Body of pancreas (tissue), 4 donors: ENCODE measurements around the gene NDEL1. TPM values are rescaled to one million over a fixed set of nuclear protein-coding genes. Genes with fewer than 3 reads are reported as not detected.

Experiments used
- ATAC-seq: fragments of 150-250 bp; one replicate; pipeline ENCODE4 v1.9.1; 2016
- DNase-seq, 4 donors: peaks; one replicate each; pipeline ENCODE4 v3.0.0-alpha.2; 2019
- H3K27ac ChIP-seq, 4 donors: fragments of 200-600 bp; sonication (generic); 1 replicate in 3 of 4; 2 replicates in 1 of 4; pipeline versions ENCODE4 v1.5.1 to v1.6.1; 2016 to 2019; ENCODE audit warnings: mild to moderate bottlenecking in 1 of 4, mixed read lengths in 1 of 4, moderate library complexity in 1 of 4
- H3K27me3 ChIP-seq, 2 donors: fragments of 200-600 bp; sonication (generic); one replicate each; pipeline ENCODE4 v1.6.0; 2016; ENCODE audit warnings: mild to moderate bottlenecking in 1 of 2
- H3K36me3 ChIP-seq, 2 donors: fragments of 200-600 bp; sonication (generic); replicated peaks in 1 of 2; 2 replicates each; pipeline ENCODE4 v1.5.1; 2016; ENCODE audit warnings: low read depth in 2 of 2; ENCODE audit not compliant: insufficient read depth in 1 of 2
- H3K4me1 ChIP-seq: fragments of 200-600 bp; sonication (generic); one replicate; pipeline ENCODE4 v1.6.0; 2016
- H3K4me3 ChIP-seq, 2 donors: fragments of 200-600 bp; sonication (generic); 1 replicate in 1 of 2; 2 replicates in 1 of 2; pipeline ENCODE4 v1.5.1; 2016 to 2019
- H3K9me3 ChIP-seq, 3 donors: fragments of 200-600 bp; sonication (generic); 1 replicate in 2 of 3; 2 replicates in 1 of 3; pipeline ENCODE4 v1.5.1; 2016
- POLR2A ChIP-seq, 3 donors: fragments of 450-650 bp; IDR thresholded peaks; one replicate each; pipeline ENCODE4 v1.6.1; 2016; ENCODE audit warnings: antibody characterized with exemption in 3 of 3, mild to moderate bottlenecking in 2 of 3
- WGBS, 2 donors: methylation state at CpG; one replicate each; pipeline ENCODE4 v1.1.5; 2017; 5-methylcytosine and 5-hydroxymethylcytosine counted together
- intact Hi-C: fragments of 100-400 bp; cut with DNase I; formaldehyde crosslinking; loops from one replicate; pipeline ENCODE4 v1.15.1; 2023
- total RNA-seq, 2 donors: library from RNA; depleted of rRNA; stranded (reverse); fragments of >200 nt; gene quantifications; one replicate each; pipeline ENCODE4 v1.1.0, GENCODE V29; 2016
- TF ChIP-seq, protein P1 (sequence below), 7 experiments: fragments of 450-650 bp in 4 of 7; fragments of 200-600 bp in 3 of 7; sonication (generic) in 3 of 7; IDR thresholded peaks; one replicate each; pipeline ENCODE4 v1.5.1; 2016 to 2019; ENCODE audit warnings: antibody characterized with exemption in 7 of 7

NDEL1 gene, protein sequence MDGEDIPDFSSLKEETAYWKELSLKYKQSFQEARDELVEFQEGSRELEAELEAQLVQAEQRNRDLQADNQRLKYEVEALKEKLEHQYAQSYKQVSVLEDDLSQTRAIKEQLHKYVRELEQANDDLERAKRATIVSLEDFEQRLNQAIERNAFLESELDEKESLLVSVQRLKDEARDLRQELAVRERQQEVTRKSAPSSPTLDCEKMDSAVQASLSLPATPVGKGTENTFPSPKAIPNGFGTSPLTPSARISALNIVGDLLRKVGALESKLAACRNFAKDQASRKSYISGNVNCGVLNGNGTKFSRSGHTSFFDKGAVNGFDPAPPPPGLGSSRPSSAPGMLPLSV
- total RNA-seq = 10 to 100 TPM; 26.2 to 39.6 TPM

DNA sequence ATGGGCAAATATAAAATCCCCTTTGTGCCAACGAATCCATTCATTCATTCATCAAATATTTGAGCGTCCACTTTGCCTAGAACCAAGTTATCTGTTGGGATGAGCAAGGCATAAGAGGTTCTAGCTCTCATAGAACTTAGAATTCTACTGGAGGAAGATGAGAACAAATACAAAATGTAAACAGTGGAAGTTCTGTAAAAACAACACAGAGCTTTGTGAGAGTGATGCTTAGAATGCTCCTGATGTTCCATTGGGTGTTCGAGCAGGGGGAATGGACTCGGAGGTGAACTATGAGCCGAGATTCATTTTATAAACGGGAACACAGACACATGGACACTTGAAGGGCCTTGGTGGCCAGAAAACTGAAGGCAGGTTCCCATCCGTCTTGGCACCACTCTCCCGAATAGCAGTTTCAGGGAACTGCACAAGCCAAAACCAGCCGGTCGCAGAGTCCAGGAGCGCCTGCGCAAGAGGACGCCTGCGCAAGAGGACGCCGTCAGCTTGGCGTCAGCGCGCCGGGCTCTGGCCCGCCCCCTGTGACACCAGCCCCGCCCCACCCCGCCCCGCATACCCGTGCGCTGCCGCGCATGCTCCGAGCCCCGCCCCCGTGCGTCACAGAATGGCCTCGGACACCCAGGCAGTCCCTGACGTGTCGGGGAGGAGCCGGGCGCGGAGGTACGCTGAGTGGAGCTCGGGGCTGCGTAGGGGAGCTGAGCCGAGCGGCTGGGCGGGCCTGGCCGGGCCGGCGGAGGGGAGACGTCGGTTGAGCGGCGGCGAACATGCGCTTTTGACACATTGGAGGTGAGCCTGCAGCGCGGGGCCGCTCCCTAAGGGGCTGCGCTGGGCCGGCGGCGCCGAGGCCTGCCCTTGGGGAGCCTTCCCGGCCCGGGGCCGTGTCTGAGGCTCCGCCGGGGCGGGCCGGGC, at the start of gene NDEL1:
Gene NDEL1 (plus strand): TSS at position 640 of the 924 bp plus-strand sequence. CDS start 8,388 bp downstream, outside the sequence.
- Histone ChIP-seq H3K9me3 (no peaks in the 10 kb centered on the region), H3K27ac (peak within 1 kb of the TSS; percentile 99 to 100 (median 100)), H3K27me3 (no peaks in the 10 kb centered on the region), H3K4me1 (peaks cover 4% of the 10 kb centered on the region), H3K4me3 (peak within 1 kb of the TSS; percentile 55 to 81), H3K36me3 (peaks cover 0 to 1% of the 10 kb centered on the region in 2 donors)
- WGBS, 2 donors = 5 to 16% methylated on average over 8 to 27 of the region's 68 CpGs
- DNase-seq (peak; percentile 99 to 100 (median 99)), ATAC-seq (peak; percentile 97)
- TF ChIP-seq, protein P1, sequence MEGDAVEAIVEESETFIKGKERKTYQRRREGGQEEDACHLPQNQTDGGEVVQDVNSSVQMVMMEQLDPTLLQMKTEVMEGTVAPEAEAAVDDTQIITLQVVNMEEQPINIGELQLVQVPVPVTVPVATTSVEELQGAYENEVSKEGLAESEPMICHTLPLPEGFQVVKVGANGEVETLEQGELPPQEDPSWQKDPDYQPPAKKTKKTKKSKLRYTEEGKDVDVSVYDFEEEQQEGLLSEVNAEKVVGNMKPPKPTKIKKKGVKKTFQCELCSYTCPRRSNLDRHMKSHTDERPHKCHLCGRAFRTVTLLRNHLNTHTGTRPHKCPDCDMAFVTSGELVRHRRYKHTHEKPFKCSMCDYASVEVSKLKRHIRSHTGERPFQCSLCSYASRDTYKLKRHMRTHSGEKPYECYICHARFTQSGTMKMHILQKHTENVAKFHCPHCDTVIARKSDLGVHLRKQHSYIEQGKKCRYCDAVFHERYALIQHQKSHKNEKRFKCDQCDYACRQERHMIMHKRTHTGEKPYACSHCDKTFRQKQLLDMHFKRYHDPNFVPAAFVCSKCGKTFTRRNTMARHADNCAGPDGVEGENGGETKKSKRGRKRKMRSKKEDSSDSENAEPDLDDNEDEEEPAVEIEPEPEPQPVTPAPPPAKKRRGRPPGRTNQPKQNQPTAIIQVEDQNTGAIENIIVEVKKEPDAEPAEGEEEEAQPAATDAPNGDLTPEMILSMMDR (IDR thresholded peaks at IDR 0.05) = no peak
- TF ChIP-seq POLR2A (IDR thresholded peaks at IDR 0.05) = peak; percentile 99
- intact Hi-C loops = no loop called here

DNA sequence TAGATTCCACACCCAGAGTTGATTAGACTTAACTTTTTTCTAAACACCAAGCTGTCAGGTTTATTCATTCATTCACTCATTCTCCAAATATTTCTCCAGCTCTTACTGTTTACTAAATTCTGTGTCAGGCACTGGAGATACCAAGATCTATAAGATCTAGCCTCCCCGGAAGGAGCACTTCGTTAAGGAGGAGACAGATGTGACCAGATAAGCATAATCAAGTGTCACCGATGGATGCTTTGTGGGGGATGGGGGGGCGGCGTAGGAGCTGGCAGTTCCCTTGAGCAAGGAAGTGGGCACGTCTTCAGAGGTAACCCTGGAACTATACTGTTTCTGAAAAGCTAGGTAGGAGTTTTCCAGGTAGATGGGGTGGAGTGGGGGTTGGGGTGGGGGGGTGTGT, 48.8 kb upstream of the NDEL1 start:
- no peaks in the 10 kb centered on the region for H3K27me3 ChIP-seq
- no peaks in the 10 kb centered on the region for H3K36me3 ChIP-seq
- H3K9me3 ChIP-seq = no peaks in the 10 kb centered on the region
- no peak for ATAC-seq
- TF ChIP-seq POLR2A (IDR thresholded peaks at IDR 0.05) = no peak
- TF ChIP-seq, protein P1 (IDR thresholded peaks at IDR 0.05) = no peak
- H3K4me1 ChIP-seq = peaks cover 12% of the 10 kb centered on the region
- H3K4me3 ChIP-seq = no peak overlapping the region
- H3K27ac ChIP-seq = no peak overlapping the region
- 59 to 64% methylated on average over 6 of the region's 6 CpGs for WGBS, 2 donors
- intact Hi-C loops = no loop called here
- DNase-seq = no peak

DNA sequence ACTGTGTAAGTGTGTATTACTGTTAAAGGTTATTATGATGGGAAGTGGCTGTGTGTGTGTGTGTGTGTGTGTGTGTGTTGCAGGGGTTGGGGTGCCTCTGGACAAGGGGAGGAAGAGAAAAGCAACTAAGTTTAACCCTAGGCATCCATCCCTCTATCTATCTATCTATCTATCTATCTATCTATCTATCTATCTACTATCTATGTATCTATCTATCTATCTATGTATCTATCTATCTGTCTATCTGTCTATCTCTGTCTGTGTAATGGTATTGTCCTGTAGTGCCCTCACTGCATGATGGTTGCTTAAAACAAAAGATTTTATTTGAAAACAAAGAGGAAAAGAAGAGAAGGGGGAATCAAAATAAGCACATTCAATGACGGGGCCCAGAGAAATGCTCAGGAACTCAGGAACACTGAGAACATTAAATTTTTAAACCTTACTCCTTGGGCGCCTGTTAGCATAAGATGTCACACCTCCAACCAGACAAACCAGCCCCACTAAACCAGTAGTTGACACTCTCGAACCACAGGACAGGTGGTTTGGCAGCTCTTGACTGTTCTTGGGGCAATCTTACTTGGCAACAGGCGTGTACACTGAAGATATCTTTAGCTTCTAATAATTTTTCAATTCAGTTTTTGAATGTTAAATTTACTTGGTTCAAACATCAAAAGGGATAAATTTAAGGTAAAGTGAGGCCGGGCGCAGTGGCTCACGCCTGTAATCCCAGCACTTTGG, 47.6 kb upstream of the NDEL1 start:
- intact Hi-C loops = no loop called here
- Histone ChIP-seq H3K9me3 (no peaks in the 10 kb centered on the region), H3K36me3 (no peaks in the 10 kb centered on the region), H3K4me1 (peaks cover 7% of the 10 kb centered on the region), H3K27me3 (no peaks in the 10 kb centered on the region), H3K27ac (no peak overlapping the region), H3K4me3 (no peak overlapping the region)
- no peak for TF ChIP-seq POLR2A (IDR thresholded peaks at IDR 0.05)
- TF ChIP-seq, protein P1 (IDR thresholded peaks at IDR 0.05) = no peak
- ATAC-seq = no peak
- 87 to 91% methylated on average over 7 of the region's 7 CpGs for WGBS, 2 donors
- DNase-seq = no peak

DNA sequence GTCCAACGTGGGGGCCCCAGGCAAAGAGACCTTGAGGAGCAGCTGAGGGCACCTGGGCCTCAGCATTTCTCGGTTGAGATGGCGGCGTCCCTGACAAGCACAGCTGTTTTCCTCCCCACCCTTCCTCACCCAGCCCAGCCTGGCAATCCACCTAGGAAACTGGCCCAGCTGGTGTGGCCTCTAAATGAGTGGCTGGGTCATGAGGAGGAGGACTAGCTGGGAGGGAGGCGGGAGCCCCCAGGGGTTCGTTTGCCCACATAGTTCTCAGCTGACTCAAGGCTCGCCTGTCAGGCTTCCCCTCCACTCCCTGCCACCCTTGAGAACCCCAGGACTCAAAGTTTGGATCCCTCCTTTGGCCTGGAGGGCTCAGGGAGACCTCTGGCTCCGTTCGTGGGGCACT, 44.0 kb upstream of the NDEL1 start:
- DNase-seq = no peak
- Histone ChIP-seq H3K36me3 (no peaks in the 10 kb centered on the region), H3K4me1 (no peaks in the 10 kb centered on the region), H3K27ac (no peak overlapping the region), H3K4me3 (no peak overlapping the region), H3K9me3 (no peaks in the 10 kb centered on the region), H3K27me3 (no peaks in the 10 kb centered on the region)
- ATAC-seq = no peak
- no peak for TF ChIP-seq POLR2A (IDR thresholded peaks at IDR 0.05)
- TF ChIP-seq, protein P1 (IDR thresholded peaks at IDR 0.05) = no peak
- 30 to 36% methylated on average over 8 of the region's 9 CpGs for WGBS, 2 donors
- intact Hi-C loops = no loop called here
